Limb (tissue), 2 donors: ENCODE data around the gene MPZL2.

Experiments used
- DNase-seq, 2 donors: peaks; one replicate each; pipeline ENCODE4 v3.0.0-alpha.2; 2016; ENCODE audit errors: extremely low spot score in 2 of 2

Gene MPZL2

DNA sequence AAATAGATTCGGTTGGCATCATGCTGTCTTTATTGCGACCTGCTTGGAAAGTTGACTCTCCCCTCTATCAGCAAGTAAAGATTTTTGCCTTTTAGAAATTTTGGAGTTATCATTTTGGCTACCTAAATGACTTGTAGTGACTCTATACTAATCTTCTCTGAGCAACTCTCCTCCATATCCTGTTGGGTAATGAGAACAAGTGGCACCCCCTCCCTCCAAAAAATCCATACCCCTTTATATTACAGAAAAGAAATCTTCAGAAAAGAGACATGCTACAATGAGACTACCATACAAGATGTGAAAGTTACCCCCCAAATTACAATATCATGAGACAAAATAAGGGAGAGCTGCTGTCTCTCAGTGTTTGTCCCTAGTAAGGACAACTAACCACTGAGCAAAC is 40.5 kb downstream of the MPZL2 start:
- no peak for DNase-seq

DNA sequence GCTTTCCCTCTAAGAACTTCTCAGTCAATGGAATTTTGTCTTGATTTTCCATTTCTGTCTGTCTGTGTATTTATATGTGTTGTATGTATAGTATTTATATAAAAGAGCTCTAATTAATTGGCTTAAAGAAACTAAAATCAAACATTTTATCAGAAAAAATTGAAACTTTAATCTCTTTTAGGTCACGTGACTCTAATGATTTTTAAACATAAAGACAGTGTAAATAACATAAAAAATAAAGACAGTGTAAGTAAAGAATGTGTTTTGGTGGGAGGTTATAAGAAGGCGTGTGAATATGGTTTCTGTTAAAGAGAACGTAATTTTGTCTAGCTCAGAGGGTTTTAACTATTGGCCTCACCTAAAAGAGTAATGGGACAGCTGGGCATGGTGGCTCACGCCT is 41.7 kb downstream of the MPZL2 start:
- DNase-seq: no peak

DNA sequence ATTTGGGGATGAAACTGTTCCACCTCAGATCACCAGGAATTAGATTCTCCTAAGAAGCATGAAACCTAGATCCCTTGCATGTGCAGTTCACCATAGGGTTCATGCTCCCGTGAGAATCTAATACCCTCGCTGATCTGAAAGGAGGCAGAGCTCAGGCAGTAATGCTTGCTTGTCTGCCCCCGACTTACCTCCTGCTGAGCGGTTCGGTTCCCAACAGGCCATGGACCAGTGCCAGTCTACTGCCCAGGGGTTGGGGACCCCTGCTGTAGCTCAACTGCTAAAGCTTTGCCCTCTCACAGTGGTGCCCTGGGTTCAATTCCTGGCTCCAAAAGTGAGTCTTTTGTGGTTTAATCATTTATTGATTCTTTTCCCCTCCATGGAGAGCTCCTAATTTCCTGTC is 42.7 kb downstream of the MPZL2 start:
- DNase-seq: no peak

DNA sequence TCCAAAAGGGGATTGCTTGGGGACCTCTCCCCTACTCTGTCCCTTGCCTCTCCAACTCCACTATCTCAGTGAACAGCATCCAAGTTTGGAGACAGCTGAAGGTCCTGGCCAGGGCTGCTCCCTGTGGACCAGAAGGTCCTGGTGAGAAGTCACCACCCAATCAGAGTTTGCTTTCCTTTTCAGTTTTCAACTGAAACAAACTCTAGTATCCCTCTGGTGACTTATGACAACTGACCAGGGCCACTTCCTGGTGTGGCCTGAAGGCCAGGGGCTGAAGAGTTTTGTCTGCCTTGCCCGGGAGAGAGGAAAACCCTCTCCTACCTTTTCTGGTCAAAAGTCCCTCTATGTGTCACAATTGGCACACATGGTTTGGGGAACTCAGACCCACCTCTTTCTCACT is 44.4 kb downstream of the MPZL2 start:
- no peak for DNase-seq

DNA sequence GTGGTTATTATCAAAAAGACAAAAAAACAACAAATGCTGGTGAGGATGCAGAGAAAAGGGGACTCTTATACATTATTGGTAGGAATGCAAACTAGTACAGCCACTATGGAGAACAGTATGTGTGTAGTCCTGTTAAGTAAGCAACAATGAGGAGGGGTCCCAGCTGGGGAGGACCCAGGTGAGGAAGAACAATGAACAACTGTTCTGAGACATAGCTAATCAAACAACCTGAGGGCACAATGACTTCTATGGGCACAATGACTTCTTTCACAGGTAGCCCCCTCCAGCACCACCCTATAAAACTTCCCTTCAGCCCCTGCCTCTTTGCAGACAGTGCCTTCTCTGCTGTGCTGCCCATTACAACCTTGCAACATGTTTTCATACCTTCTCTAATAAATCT is 44.9 kb downstream of the MPZL2 start:
- no peak for DNase-seq

DNA sequence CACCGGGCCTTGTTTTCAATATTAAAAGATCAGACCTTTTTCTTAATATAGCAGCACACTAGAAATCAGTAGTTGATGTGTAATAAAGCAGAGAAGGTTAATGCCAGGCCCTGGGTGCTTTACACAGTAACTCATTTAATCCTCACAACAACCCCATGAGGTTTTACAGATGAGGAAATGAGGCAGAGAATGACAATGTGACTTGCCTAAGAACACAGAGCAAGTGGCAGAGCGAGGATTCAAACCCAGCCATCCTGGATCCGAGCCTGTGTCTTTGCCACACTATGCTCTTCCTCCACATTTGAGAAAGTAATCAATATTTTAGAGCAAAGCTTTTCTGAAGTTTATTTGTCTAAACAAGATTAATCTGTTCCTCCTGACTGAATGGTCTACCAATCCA is 46.5 kb downstream of the MPZL2 start:
- no peak for DNase-seq

DNA sequence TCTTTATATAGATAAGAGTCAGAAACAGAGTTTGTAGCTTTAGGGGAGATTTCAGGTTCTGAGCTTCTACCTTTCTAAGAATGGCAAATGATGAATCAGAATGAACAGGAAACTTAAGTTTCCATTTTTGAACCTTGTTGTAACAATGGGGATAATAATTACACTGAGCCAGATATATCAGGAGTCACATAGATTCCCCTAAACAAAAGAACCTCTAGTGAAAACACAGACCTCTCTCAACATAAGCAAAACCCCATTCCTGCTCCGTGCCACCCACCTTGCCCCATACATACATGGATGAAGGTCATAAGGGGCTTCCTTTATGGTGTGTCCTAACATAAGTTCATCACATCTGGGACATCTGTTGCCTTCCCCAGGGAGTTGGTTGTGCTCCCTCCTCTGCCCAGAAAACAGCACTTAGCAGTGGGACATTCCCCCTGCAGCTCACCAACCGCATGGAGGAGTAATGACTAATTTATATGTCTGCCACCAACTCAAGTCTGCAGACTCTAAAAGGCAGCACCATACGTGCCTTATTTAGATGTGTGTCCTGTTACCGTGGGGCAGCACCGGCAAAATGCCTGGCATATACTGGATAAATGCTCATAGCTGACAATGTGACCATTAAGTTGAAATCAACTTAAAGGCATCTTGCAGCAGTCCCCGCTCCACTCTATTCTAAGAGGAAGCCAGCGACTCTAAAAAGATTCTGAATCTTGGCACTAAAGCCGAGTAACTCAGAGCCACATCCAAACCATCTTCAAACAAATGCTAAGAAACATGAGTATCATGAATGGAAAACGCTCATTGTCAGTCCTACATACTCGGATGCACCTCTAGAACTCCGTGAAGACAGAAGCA is 47.2 kb downstream of the MPZL2 start:
- DNase-seq: no peak

DNA sequence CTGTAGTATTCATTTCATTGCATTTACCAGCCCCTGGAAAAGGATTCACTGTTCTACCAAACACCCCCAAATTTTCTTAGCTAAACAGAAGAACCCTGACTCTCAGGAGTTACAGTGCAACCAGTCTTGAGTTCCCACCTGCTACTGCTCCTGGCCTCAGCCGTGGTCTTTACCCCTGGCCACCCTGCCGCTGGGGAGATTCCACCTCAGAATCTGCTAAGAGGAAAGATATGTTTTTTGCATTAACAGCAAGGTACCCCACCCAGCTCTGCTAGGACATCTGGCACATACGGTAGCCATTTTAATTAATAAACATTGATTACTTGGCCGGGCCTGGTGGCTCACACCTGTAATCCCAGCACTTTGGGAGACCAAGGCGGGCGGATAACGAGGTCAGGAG is 48.3 kb downstream of the MPZL2 start:
- no peak for DNase-seq

DNA sequence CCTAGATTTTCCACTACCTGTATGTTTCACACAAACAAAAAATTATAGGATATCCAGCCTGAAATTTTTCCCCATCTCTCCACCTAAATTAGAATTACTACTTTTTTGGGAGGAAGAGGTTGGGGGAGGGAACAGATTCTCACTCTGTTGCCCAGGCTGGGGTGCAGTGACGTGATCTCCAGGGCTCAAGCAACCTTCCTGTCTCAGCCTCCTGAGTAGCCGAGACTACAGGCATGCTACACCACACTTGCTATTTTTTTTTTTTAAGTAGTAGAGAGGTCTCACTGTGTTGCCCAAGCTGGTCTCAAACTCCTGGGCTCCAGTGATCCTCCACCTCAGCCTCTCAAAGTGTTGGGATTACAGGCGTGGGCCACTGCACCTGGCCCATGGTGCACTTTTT is 48.8 kb downstream of the MPZL2 start:
- no peak for DNase-seq

DNA sequence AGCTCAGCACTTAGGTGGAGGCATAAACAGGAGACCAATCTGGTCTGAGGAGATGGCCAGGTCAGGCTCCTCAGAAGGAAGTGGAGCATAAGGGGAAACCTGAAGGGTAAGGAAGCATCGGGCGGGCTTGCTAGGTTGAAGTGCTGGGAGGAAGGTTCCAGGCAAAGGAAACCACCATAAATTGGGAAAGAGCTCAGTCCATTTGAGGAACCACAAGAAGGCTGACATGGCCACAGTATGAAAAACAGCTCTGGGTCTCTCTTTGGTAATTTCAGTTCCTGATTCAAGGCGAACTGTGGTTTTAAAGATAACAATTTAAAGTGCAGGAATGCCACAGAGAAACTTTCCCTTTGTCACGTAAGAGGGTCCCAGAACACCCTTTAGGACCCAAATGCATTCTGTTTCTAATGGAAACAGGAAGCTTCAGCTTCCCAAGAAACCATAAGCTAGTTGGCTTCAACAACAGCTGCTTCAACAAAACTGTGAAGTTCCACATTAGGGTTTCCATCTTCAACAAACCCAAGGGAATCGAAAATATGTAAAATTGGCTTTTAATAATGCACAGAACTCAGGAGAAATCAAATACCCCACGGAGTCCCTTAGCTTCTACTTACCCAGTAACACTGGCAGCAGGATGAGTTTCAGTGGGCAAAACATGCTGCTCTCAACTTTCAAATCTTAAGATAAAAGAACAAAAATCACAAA is 49.7 kb downstream of the MPZL2 start:
- no peak for DNase-seq

DNA sequence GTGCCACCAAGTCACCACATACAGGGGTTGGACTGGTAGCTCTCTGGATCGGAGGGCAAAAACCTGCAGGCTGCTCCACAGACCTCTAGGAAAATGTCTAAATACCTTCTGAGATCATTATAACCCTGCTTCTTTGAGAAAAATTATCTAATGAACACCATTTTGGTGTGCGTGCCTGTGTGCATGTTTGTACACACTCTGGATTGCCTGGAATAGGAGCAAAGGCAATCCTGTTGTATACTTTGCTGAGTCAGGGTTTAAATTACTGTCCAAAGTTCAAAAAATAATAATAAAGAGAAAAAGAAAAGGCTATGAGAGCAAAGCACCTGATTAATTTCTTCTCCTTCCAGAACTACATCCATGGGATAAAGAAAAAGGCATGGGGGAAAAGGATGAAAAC is 50.3 kb downstream of the MPZL2 start:
- DNase-seq: no peak

DNA sequence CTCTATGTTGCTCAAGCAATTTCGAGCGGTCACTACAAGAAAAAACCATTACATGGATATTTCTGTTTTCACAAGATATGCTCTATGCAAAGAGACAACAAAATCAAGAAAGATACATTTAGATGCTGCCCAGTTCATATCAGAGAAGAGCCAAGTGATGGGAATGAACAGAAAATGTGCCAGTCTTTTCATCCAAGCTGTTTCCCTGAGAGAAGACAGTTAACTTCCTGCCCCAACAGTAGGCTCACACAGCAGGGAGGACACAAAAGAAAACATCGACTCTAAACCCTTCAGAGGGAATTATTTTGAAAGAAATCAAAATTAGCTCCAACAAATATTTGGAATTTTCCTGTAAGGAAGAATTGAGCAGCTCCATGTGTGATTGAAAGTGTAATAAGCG is 50.9 kb downstream of the MPZL2 start:
- DNase-seq: no peak

DNA sequence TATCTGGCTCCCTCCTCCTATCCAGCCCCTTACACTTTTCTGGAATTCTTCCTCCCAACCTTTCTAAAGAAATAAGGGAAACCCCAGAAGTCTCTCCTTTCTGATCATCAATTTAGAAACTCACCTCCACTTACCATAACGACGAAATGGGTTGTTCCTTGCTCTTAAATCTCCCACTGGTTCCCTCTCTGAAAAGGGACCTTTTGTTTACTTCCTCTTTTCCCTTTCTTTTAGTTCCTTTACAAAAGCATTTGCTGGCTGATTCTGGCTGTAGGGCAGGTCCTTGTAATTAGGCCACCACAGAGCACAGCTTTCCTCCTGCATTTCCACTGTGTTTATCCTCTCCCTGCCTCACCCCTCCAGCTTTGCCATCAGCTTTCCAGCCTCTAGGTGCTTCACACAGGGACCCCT is 51.3 kb downstream of the MPZL2 start:
- no peak for DNase-seq

DNA sequence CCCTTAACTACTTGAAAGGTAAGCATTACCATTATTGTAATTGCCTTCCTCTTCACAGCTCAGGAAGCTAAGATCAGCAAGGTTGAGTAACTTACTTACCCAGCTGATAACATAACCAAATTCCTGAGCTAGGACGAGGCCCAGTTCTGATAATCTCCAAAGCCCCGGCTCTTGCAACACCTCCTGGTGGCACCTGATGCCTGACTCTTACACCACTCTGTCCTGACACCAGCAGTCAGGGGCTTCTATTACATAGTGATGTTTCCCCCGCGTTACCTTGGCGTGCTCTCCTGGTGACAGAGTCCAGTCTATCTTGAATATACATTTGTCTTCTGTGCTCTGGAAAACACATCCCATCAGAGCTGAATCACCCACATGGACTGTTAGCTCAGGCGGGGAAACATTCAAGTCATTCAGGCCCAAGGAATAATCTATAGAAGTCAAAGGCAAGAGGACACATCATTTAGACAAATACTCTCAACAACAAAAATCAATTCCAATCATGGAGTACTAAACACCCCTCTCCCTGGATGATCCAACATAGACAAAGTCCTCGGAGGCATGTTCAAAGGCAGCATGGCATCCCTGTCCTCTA is 51.9 kb downstream of the MPZL2 start:
- DNase-seq: no peak

DNA sequence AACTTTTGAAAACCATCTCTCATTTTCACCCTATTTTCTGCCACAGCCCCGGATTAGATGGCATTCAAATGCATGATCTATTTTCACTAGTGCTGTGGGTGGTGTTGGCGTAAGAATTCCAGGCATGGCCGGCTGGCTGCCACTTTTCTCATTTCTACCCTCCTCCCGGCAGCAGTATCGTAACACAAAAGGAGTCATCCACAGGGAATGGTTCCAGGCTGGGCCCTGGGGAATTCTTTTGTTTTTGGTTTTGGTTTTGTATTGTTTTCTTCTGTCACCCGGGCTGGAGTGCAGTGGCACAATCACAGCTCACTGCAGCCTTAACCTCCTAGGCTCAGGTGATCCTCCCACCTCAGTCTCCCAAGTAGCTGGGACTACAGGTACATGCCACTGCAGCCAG is 53.1 kb downstream of the MPZL2 start:
- DNase-seq: no peak

DNA sequence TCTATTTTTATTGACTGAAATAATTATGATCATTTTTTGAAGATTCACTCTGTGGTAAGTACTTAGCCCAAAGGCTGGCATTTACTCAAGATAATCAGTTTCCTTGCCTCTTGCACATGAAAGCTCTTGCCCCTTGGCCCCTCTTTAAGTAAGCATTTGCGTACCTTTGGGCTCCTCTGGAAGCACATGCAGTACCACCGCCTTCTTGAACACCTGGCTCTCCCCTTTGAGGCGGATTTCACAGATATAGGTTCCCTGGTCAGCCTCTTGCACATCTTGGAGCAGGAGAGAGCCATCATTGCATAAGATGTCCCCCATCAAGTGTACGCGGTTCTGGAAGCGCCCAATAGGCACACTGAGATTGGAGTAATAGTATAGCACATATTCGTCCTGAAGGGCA is 53.8 kb downstream of the MPZL2 start:
- no peak for DNase-seq

DNA sequence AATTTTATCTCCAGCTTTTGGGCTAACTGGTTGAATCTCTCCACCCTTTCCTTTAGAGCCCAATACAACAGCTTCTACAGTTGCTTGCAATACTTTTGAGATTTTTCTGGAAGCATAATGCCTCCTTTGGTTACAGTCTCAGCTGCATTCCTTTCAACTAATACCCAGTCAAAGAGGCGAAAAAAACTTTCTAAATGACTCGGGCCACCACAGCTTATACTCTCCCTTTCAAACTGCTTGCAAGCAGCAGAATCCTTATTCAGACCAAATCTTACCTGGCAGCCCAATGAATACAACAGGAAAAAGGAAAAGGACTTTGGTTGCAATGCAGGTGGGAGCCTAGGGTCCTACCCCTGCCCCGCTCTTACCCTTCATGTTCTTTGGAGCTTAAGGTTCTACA is 55.1 kb downstream of the MPZL2 start:
- no peak for DNase-seq

DNA sequence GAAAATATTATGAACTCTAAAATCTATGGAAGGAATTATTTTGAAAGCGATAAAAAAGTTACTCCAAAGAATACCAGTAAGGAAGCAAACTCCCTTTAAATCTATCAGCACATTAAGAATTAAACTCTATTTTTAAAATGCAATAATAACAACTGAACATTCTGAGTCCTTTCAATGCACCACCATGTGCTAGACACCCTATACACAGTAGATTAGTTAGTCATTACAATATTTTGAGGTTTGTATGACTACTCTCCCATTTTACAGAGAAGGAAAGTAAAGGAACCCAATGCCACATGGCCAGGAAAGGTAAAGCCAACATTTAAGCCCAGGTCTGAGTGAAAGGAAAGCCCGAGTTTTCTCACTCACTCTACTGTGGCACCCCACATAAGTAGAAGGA is 57.0 kb downstream of the MPZL2 start:
- no peak for DNase-seq

DNA sequence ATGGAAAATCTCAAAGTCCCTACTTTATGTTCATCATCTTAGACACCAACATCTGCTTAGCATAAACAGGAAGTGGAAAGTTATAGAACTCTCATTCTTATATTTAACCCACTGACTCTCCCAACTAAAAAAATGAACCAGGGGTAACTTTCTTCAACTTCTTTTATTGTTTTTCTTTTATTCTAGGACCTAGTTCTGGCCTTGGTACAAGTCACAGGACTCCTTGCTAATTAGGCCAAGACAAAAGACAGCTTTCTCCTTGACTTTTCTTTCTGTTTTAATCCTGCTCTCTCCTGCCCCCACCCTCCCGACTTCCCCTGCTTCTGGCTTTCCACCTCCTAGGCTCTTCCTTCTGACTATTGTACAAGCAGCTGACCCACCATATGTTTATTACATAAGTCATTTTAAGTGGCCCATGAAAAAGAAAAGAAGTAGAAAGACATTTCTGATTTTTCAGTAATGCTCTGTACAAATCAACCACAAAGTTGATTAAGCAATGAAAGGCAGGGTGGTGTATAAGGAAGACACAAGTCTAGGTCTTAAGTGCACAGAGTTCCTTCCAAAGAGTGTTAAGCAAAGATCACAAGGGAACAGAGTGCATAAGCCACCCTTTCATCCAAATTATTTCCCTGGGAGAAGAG is 57.6 kb downstream of the MPZL2 start:
- peak in 1 of 2 donors; percentile 14 for DNase-seq

DNA sequence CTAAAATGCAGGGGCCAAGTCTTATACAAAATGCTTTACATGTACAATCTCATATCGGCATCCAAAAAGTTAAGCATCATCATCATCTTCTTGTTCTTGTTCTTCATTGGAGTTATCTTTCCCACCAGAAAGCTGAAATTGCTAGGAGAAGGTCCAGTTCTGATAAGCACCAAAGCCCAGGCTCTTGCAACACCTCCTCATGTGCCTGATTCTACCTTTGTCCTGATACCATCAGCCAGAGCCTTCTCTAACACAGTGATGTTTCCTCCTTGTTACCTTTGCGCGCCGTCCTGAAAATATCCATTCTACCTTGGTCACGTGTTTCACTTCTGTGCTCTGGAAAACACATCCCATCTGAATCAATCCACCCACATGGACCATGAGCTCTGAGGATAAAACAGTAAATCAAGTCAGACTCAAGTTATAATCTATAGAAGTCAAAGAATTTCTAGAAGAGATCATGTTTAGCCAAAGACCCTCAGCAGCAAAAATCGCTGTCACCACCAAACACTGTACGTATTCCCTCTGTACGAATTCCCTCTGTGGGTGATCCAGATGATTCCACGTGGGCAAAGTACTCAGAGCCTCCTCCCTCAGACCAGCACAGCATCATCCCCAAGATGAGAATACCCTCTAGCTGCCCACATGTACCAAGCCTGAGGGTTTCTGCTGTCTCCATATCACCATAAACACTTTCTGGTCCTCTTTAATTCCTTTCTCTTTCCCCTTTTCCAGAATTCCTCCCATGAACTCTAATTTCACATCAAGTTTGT is 58.3 kb downstream of the MPZL2 start:
- DNase-seq: no peak
